Glutamatergic neuron (in vitro differentiated cells): ENCODE data around the gene ROCK2. TPM values are rescaled to one million over a fixed set of nuclear protein-coding genes. Genes with fewer than 3 reads are reported as not detected.

Experiments
- DNase-seq: peaks from one replicate; pipeline ENCODE4 v3.0.0; 2022
- H3K27ac Mint-ChIP-seq: one replicate; pipeline ENCODE4 v1.8.0; 2020; ENCODE audit warnings: mild to moderate bottlenecking, mixed read lengths, inconsistent platforms; ENCODE audit not compliant: unreplicated experiment
- H3K27me3 Mint-ChIP-seq: one replicate; pipeline ENCODE4 v1.8.0; 2020; ENCODE audit warnings: mild to moderate bottlenecking, moderate library complexity, mixed read lengths, inconsistent platforms; ENCODE audit not compliant: unreplicated experiment
- H3K36me3 Mint-ChIP-seq: one replicate; pipeline ENCODE4 v1.8.0; 2020; ENCODE audit warnings: mild to moderate bottlenecking, mixed read lengths, inconsistent platforms; ENCODE audit not compliant: unreplicated experiment
- H3K4me1 Mint-ChIP-seq: one replicate; pipeline ENCODE4 v1.8.0; 2020; ENCODE audit warnings: mild to moderate bottlenecking, low read depth, mixed read lengths, inconsistent platforms; ENCODE audit not compliant: unreplicated experiment
- H3K4me3 Mint-ChIP-seq: one replicate; pipeline ENCODE4 v1.8.0; 2020; ENCODE audit warnings: mild to moderate bottlenecking, mixed read lengths, inconsistent platforms; ENCODE audit not compliant: unreplicated experiment
- H3K9me3 Mint-ChIP-seq: one replicate; pipeline ENCODE4 v1.8.0; 2020; ENCODE audit warnings: mild to moderate bottlenecking, moderate library complexity, mixed read lengths, inconsistent platforms; ENCODE audit not compliant: unreplicated experiment
- total RNA-seq: library from RNA; stranded (reverse); fragmentation: NEBNext Ultra II Directional; extraction: Animal tissue kit (Norgen Biotek cat#: 25700); gene quantifications from one replicate; pipeline ENCODE4 v1.2.1, GENCODE V29; 2021; ENCODE audit not compliant: unreplicated experiment
- TF ChIP-seq, protein P1 (sequence below): fragments of 200-600 bp; sonication (generic); IDR thresholded peaks from one replicate; pipeline ENCODE4 v1.5.0; 2021; ENCODE audit not compliant: partially characterized antibody, unreplicated experiment

ROCK2 gene
- total RNA-seq, 1 donor from 2014 or later, result 34.6 TPM

DNA sequence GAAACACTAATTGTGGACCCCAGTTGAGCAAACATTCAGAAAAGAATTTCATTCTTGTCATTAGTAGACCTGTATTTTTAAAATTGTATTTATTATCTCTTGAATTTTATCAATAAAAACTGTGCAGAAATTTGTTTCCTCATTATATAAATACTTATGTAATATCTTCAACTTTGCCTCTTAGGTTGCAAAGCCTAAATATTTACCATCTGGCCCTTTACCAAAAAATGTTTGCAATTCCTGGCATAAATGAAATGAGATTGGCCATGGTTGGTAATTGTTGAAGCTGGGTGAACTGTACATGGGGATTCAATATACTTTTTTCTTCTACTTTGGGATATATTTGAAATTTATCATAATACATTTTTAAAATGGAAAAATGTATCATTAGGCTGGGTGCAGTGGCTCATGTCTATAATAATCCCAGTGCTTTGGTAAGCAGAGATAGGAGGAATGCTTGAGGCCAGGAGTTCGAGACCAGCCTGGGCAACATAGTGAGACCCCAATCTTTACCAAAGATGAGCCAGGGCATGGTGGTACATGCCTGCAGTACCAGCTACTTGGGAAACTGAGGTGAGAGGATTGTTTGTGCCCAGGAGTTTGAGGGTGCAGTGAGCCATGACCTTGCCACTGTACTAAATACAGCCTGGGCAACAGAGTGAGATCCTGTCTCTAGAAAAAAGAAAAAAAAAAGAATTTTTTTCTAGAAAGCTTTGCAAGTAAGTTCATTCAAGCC, 100.2 kb downstream of the ROCK2 start:
- TF ChIP-seq, protein P1, sequence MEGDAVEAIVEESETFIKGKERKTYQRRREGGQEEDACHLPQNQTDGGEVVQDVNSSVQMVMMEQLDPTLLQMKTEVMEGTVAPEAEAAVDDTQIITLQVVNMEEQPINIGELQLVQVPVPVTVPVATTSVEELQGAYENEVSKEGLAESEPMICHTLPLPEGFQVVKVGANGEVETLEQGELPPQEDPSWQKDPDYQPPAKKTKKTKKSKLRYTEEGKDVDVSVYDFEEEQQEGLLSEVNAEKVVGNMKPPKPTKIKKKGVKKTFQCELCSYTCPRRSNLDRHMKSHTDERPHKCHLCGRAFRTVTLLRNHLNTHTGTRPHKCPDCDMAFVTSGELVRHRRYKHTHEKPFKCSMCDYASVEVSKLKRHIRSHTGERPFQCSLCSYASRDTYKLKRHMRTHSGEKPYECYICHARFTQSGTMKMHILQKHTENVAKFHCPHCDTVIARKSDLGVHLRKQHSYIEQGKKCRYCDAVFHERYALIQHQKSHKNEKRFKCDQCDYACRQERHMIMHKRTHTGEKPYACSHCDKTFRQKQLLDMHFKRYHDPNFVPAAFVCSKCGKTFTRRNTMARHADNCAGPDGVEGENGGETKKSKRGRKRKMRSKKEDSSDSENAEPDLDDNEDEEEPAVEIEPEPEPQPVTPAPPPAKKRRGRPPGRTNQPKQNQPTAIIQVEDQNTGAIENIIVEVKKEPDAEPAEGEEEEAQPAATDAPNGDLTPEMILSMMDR, result no peak
- Mint-ChIP-seq H3K27me3 (no peaks in the 10 kb centered on the region), H3K4me3 (no peak overlapping the region), H3K9me3 (peaks cover 1% of the 10 kb centered on the region), H3K4me1 (peaks cover 9% of the 10 kb centered on the region), H3K27ac (no peak overlapping the region), H3K36me3 (no peaks in the 10 kb centered on the region)
- no peak for DNase-seq

DNA sequence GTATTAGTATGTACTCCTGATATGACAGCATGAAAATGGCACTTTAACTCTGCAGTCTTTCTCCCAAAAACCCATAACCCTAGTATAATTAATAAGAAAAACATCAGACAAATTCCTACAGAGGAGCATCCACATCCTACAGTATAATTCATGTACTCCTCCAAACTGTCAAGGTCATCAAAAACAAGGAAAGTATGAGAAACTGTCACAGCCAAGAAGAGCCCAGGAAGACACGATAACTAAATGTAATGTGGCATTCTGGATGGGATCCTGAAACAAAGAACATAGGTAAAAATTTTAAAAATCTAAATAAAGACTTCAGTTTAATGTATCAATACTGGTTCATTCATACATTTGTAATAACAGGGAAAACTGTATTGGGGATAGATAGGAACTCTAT, 100.9 kb downstream of the ROCK2 start:
- Mint-ChIP-seq H3K27ac (no peak overlapping the region), H3K9me3 (peaks cover 1% of the 10 kb centered on the region), H3K27me3 (no peaks in the 10 kb centered on the region), H3K36me3 (no peaks in the 10 kb centered on the region), H3K4me1 (peaks cover 9% of the 10 kb centered on the region), H3K4me3 (no peak overlapping the region)
- TF ChIP-seq, protein P1, result no peak
- no peak for DNase-seq

DNA sequence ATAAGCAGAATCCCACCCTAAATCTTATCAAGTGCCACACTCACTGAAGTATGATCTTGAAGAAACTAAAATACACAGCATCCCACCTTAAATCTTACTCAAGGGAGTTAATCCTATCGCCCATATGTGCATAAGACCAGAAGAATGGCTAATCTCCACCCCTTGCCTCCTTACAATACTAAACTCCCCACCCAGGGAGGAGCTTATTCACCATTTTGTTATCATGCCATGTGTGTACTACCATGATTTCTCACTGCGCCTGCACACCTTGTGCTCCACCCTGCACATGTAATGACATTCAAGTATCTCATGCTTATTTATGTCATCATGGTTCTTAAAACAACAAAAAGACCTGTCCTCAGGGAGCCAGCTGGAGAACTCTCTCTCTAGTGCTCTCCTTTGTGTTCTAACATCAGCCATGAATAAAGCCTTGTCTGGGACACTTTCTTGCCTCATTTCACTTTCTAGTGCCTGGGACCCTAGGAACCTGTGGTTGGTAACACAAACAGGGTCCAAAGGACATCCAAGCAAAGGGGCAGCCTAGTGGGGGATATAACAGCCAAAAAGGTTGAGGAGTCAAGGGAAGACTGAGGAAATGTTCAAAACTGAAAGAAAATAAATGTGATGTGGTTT, 101.8 kb downstream of the ROCK2 start:
- peaks cover 9% of the 10 kb centered on the region for H3K4me1 Mint-ChIP-seq
- no peak for DNase-seq
- TF ChIP-seq, protein P1, result no peak
- peaks cover 1% of the 10 kb centered on the region for H3K9me3 Mint-ChIP-seq
- no peak overlapping the region for H3K27ac Mint-ChIP-seq
- H3K4me3 Mint-ChIP-seq, result no peak overlapping the region
- no peaks in the 10 kb centered on the region for H3K36me3 Mint-ChIP-seq
- H3K27me3 Mint-ChIP-seq, result no peaks in the 10 kb centered on the region

DNA sequence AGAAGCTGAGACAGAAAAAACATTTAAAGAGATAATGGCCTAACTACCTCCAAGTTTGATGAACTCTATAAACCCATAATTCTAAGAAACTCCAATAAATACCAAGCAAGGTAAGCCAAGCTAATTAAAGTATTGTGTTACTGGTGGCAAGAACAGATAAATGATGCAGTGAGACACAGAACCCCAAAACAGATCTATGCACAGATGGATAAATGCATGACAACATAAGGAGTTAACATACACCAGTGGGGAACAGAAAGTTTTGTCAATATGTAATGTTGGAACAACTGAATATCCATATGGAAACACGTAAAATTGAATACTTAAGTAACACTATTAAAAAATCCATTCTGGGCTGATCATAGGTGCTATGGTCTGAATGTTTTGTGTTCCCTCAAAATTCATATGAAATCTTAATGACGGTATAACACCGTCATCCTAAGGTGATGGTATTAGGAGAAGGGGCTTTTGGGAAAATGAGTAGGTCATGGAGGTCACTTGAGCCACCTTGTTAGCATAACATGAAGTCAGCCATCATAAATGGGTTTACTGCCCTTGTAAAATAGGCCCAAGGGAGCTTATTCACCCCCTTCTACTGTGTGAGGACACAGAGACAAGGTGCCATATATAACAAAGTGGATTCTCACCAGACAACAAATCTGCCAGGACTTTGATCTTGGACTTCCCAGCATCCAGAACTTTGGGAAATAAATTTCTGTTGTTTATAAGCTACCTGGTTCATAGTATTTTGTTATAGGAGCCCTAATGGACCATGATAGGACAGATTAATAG, 102.8 kb downstream of the ROCK2 start:
- H3K4me1 Mint-ChIP-seq, result peaks cover 9% of the 10 kb centered on the region
- TF ChIP-seq, protein P1, result no peak
- no peaks in the 10 kb centered on the region for H3K27me3 Mint-ChIP-seq
- H3K4me3 Mint-ChIP-seq, result no peak overlapping the region
- DNase-seq, result no peak
- H3K9me3 Mint-ChIP-seq, result peaks cover 1% of the 10 kb centered on the region
- H3K27ac Mint-ChIP-seq, result no peak overlapping the region
- no peaks in the 10 kb centered on the region for H3K36me3 Mint-ChIP-seq
